Activated gamma-delta T cell treated with anti-CD3 and anti-CD28 coated beads, Interleukin-2, amount 50 U/mL, for 16 hours (primary cell): Measurements from ENCODE around the gene NLRC5.
A peak's percentile ranks its signal among the peaks of the same experiment; 100 is the strongest.

ENCODE experiments used
- DNase-seq: peaks from one replicate; pipeline ENCODE4 v3.0.0-alpha.2; 2020; ENCODE audit warnings: low read depth

NLRC5 gene

GRCh38 chr16:57126411-57126810, 137.1 kb downstream of the NLRC5 start:
- DNase-seq = no peak

DNA sequence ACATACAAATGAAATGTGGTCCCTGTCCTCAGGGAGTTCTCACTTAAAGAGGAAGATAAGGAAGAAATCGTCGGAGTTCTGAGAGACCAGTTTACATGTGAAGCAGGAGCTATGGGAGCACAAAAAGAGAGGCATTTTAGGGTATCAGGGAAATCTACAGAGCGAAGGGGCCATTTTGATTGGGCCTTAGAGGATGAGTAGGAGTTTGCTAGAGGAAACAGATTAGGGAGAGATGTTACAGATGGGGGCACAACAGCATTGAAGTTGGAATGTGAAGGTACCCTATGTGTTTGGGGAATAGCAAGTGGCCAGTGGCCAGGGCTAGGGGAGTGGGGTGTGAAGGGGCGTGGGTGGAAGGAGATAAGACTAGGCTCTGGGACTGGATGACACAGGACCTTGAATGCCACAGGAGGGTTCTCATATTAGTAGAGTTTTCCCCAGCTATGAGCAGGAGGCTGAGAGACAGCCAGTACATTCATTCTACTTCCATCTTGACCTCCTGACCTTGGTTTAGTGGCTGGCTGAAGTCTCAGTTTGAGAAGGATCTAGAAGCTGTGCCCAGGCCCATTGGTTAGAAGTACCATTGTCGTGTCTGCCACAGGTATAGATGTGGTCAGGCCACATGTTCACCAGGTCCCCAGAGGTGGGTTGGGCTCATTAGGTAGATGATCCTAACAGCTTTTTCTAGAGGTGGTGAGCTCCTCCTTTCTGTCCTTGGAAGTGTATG, 137.8 kb downstream of the NLRC5 start:
- DNase-seq = no peak

DNA sequence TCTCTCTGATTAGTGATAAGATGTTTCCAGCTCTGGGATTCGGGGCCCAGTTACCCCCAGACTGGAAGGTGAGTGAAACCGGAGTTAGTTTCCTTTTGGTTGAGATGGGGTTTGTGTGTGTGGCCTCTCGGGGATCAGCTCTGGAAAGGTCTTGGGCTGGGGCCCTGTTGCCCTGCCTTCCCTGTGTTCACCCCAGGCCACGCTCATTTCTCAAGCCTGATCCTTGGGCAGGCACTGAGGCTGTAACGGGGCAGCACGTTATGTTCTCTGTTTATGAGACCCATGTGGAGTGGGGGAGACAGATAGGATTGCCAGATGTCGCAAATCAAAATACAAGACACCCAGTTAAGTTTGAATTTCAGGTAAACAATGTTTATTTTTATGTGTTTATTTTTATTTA, 138.5 kb downstream of the NLRC5 start:
- no peak for DNase-seq

- DNase-seq = peak; percentile 30
Measured at GRCh38 chr16:57128771-57129389, 139.5 kb downstream of the NLRC5 start.

DNA sequence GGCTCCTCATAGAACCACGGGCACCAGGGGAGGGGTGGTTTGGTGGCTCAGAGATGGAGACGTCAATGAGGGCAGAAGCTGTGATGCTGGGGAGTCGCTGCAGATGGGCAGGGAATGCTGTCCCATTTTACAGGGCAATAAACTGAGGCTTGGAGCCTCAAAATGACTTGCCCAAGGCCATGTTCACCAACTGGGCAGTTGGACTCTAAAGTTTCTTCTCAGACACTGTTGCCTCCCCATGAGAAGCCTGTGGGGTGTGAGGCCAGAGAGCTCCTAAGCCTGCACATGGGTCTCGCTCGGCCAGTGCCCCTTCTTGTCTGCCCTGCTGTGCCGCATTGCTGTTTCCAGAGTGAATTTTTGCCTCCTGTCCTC, 141.6 kb downstream of the NLRC5 start:
- no peak for DNase-seq

DNA sequence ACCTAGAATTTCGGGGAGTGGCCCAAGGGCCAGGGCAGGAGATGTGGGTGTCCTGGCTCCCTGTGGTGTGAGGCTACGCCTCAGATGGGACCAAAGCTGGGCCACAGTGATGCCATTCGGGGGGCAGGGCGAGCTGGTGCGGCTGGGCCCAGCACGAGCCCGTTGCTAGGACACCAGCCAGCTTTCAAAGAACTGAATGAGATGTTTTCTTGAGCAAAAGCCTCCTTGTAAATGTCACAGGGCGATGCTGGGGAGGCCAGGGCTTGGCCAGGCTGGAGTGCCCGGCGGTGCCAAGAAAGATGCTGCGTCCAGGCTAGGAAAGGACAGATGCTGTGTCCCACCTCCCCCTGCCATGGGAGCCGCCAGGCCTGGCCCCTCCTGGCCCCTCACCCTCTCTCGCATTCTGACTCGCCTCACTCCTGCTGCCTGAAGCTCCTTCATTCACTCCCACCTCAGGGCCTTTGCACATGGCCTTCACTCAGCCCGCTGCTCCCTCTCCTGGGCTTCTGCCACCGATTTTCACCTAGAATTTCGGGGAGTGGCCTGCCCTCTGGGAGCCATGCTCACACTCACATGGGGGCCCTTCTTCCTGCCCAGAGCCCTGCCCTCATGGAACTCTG, 142.1 kb downstream of the NLRC5 start:
- no peak for DNase-seq

DNA sequence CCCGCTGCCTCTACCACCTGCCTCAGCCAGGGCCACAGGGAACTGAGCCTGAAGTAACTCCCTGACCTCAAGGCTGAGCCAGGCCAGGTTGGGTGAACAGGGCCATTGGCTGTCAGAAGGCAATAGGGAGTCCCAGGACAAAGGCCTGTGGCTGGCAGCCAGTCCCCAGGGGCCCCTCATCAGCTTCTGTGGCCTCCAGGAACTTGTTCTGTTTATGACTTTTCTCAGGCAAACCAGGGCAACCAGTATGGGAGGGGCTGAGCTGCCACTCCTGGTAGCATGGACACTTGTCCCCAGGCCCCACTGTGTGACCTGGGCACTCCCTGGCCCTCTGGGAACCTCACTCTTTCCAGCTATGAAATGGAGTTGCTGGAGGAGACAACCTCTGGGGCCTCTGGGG, 143.1 kb downstream of the NLRC5 start:
- no peak for DNase-seq

DNA sequence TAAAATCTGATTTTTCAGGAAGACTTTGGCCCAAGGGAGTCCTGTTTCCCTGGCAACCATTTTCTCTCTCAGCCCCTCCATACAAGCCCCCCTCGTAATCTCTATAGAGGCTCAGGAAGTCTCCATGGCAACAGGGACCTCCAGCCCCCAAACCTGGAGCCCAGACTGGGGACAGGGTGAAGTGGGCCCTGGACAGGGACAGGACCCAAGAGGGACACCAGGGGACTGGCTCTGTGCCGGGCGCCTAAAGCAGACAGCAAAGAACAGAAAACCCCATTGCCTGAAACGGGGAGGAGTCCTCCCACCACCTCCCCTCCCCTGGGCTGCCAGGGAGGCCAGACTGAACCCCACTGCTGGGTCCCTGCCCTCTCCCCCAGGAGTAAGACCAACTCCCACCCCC, 143.7 kb downstream of the NLRC5 start:
- DNase-seq = no peak
